ENCODE measurements around the gene ZSCAN31. TPM values are rescaled to one million over a fixed set of nuclear protein-coding genes. Genes with fewer than 3 reads are reported as not detected.

Gene ZSCAN31
- total and polyA plus RNA-seq, 9 of the 15 experiments (the other 6 are each of a cell fraction or from before 2014, with no cell fraction given), result 3.9 to 12.1 (median 7.0) TPM

GRCh38 chr6:28337121-28337520, 1.2 kb upstream of the ZSCAN31 start (continued):
- TF ChIP-seq HNRNPLL (IDR thresholded peaks at IDR 0.05; ENCODE audit: low read depth, low read length, poor library complexity, severe bottlenecking) (no peak), ZNF76 (CRISPR knock-in tag; IDR thresholded peaks at IDR 0.05; ENCODE audit: borderline replicate concordance) (no peak), ZNF785 (CRISPR knock-in tag; IDR thresholded peaks at IDR 0.05) (no peak), HMG20B (CRISPR knock-in tag; IDR thresholded peaks at IDR 0.05) (no peak), NCOA1 (IDR thresholded peaks at IDR 0.05; ENCODE audit: low read depth) (no peak), NR0B1 (IDR thresholded peaks at IDR 0.05; ENCODE audit: partially characterized antibody) (no peak), CCAR2 (IDR thresholded peaks at IDR 0.05; ENCODE audit: low read depth, low read length) (no peak), SAP30 (IDR thresholded peaks at IDR 0.05; ENCODE audit: borderline replicate concordance, insufficient read depth, low read depth, low read length, poor library complexity, severe bottlenecking) (no peak), ZBTB33 (CRISPR knock-in tag; IDR thresholded peaks at IDR 0.05) (no peak), ERF (CRISPR knock-in tag; IDR thresholded peaks at IDR 0.05) (no peak), HDAC6 (IDR thresholded peaks at IDR 0.05; ENCODE audit: low read depth, low read length) (no peak), ZNF668 (CRISPR knock-in tag; IDR thresholded peaks at IDR 0.05) (no peak), TAF15 (IDR thresholded peaks at IDR 0.05; ENCODE audit: low read depth, low read length) (no peak), SIX5 (IDR thresholded peaks at IDR 0.05; ENCODE audit: borderline replicate concordance in 1 of 2, insufficient read depth in 1 of 2, low read depth in 1 of 2, low read length in 2 of 2) (no peak), ZNF395 (CRISPR knock-in tag; IDR thresholded peaks at IDR 0.05) (peak; percentile 27; the same call in 1 of the 2 replicates), MED1 (CRISPR knock-in tag; IDR thresholded peaks at IDR 0.05; ENCODE audit: borderline replicate concordance) (no peak), TOE1 (IDR thresholded peaks at IDR 0.05; ENCODE audit: borderline replicate concordance) (no peak), TOE1 (CRISPR knock-in tag; IDR thresholded peaks at IDR 0.05; ENCODE audit: borderline replicate concordance, low read depth) (no peak), TCF3 (CRISPR knock-in tag; IDR thresholded peaks at IDR 0.05) (no peak), PHB (CRISPR knock-in tag; IDR thresholded peaks at IDR 0.05) (no peak), NFIC (IDR thresholded peaks at IDR 0.05) (no peak), ZNF586 (CRISPR knock-in tag; conservative IDR thresholded peaks at IDR 0.05) (no peak), POLR2AphosphoS5 (IDR thresholded peaks at IDR 0.05; ENCODE audit: control insufficient read depth, insufficient read depth, low read depth, low read length) (0 out of 2 replicates have a peak, but pooled peaks have one; percentile 10)
- TF ChIP-seq, protein P1, sequence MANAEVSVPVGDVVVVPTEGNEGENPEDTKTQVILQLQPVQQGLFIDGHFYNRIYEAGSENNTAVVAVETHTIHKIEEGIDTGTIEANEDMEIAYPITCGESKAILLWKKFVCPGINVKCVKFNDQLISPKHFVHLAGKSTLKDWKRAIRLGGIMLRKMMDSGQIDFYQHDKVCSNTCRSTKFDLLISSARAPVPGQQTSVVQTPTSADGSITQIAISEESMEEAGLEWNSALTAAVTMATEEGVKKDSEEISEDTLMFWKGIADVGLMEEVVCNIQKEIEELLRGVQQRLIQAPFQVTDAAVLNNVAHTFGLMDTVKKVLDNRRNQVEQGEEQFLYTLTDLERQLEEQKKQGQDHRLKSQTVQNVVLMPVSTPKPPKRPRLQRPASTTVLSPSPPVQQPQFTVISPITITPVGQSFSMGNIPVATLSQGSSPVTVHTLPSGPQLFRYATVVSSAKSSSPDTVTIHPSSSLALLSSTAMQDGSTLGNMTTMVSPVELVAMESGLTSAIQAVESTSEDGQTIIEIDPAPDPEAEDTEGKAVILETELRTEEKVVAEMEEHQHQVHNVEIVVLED (CRISPR knock-in tag; IDR thresholded peaks at IDR 0.05), result no peak

Measured in K562 (cell line).